Hypothalamus (tissue), 51 donors: ENCODE data around the gene PPM1H.

Source experiments
- DNase-seq, 51 donors: peaks; one replicate each; lab custom pipeline; 2025; lab: John Stamatoyannopoulos, UW

The PPM1H gene

DNA sequence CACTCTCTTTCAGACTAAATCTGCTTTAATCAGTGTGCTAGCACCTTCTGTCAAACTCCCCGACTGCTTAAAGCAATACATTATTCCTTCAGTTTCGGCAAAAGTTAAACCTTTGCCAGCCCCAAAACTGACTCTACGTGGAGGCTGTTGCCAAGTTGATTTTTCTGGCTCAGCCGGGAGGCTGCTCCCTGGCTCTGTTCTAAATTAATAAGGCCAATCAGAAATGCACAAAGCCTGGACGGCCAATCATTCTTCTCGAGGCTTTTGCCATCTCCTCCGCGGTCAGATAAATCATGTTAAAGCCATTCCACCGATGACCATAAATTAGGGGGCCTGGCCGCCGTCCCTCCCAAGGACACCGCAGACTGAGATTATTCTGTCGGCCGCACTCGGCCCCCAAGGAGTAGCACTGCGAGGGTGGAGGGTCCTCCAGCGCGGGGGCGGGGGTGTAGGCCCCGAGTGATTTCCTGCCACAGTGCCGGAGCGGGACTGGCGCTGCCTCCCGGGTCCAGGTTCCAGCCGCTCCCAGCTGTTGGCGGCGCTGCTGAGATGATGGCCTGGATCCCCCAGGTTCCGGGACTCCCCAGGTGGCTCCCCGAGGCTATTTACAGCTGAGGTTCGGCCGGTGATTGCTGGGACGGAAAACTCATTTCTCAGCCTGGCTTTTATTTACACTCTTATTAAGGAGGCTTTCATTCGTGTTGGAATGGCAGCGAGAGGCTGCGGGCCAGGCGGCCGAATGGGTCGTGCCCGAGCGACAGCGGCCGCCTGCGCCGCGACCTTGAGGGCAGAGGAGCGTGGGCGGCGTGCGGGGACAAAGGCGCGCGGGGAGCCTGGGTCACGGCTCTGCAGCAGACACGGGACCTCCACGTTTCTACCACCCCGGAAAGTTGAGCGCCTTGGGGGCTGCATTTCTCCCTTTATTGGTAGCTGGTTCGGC lies 303.2 kb downstream of the PPM1H start:
- DNase-seq, result peak in 45 of 51 donors; percentile 9 to 69 (median 43)

DNA sequence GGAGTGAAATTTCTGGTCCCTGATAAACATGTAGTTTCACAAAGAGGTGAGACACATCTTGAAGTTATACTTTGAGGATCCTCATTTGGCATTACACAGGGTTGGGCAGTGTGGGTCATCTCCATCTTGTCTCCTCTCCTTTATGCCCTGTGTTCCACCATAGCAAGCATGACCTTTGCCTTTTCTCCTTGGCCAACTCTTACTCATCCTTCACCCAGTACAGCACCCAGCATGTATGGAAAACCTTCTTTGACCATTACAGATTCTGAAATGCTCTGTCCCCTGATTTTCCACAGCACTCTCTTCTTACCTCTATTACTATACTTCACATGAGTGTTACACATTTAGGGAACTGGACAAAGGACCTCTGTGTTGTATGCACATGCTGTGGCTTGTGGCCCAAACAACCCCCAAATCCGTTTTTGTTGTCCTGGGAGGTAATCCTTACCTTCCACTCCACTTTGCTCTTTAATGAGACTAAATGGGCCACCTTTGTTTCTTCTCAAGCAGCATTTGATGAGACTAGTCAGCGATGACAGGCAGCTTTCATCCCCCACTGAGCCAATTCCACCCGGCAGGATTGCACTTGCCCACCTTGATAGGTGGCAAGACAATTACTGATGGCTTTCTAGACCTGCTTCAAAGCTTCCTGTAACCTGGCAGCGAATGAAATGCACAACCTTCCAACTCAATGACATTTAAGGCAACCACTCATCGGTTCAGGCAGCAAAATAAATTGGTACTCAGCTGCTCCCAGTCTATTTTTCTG lies 304.8 kb downstream of the PPM1H start:
- DNase-seq, result no peak

DNA sequence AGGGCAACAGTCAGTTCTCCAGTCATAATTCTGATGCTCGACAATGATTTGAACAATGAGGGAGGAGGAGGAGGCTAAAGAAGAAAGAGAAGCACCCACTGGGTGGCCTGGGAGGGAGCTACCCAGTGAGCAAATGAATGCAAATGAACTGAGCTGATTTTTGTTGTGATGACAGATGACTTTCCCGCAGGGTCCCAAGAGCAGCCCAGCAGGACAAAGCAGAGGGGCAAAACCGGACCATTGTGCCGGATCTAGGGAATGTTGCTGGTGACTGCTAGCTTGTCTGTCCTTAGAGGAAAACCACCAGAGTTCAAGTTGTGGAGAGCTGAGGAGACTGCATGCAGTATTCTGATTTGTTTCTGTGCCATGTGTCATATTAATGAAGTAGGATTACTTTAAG lies 305.5 kb downstream of the PPM1H start:
- no peak for DNase-seq

DNA sequence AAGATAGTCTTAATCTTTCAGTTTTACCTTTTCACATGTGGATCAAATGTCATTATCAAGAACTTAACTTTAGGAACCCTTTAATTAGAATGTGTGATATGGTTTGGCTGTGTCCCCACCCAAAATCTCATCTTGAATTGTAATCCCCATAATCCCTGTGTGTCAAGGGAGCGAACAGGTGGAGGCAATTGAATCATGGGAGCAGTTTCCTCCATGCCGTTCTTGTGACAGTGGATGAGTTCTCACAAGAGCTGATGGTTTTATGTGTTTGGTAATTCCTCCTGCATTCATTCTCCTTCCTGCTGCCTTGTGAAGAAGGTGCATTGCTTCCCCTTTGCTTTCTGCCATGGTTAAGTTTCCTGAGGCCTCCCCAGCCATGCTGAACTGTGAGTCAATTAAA lies 307.8 kb downstream of the PPM1H start:
- no peak for DNase-seq

DNA sequence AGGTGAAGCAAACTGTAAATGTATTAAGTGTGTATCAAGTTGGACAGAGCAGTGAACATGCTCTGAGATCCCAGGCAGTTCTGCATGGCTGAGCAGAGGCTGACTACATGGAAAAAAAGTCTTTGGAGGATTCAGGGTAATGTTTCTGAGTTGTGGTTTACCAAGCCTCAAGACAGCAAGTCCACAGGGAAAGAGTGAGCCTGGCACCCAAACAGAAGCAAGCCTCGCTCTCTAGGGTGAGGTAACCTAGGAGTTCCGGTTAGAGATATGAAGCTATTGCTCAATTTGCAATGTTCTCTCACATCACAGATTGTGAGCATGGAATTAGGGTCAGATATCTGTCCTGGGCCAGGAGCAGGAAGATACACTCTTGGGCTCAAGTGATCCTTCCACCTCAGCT lies 309.7 kb downstream of the PPM1H start:
- no peak for DNase-seq

DNA sequence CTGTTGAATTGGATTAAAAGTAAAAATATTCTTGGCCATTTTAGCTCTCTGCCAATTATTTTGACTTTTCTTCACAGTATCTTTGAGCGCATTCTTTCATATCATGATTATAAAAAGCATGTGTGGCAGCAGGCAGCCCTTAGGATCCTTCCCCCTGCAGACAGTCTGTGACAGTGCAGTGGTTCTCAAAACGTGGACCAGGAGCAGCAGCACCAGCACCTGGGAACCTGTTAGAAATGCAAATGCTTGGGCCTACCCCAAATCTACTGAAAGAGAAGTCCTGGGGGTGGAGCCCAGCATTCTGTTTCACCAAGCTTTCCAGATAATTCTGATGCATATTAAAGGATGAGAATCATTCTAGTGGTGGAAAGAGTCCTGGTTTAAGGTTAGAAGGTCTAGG lies 312.8 kb downstream of the PPM1H start:
- no peak for DNase-seq

DNA sequence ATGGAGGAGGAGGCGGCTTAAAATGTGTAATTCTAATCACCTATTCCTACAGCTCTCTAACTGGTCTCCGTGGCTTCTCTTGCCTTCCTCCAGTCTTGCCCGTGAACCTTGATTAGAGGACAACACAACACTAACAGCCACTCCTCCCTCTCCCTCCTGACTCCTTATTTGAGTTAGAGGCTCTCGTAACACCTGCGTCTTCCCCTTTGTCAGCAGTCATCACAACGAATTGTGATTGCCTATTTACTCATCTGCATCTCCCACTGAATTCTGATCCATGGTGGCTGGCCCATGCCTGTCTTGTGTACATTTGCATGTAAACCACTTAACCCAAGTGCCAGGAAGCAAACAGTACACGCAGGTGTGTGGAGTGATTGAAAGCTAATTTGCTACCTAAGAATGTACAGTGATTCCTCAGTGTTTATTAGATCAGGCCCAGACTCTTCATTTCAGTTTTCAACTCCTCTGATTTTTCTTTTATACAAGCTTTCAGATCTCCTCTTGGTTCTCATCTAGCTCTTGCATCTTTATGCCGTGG lies 313.8 kb downstream of the PPM1H start:
- no peak for DNase-seq

DNA sequence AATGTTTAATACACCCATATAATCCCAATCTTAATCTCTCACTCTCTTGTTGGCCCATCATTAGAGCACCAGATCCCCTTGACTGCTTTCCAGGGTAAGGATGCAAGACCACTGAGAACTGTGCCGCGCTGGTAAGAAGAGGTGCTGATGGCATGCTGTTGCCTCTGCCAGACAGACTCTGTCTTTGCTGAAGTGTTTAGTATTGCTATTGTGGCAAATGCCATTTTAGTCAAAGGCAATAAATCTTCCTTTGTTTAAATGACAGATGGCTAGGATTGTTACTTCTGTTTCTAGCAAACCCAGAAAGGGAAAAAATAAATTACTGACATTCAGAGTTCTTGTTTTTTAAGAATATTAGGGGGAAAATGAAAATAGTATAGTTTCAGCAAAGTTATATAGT lies 316.0 kb downstream of the PPM1H start:
- DNase-seq, result no peak

DNA sequence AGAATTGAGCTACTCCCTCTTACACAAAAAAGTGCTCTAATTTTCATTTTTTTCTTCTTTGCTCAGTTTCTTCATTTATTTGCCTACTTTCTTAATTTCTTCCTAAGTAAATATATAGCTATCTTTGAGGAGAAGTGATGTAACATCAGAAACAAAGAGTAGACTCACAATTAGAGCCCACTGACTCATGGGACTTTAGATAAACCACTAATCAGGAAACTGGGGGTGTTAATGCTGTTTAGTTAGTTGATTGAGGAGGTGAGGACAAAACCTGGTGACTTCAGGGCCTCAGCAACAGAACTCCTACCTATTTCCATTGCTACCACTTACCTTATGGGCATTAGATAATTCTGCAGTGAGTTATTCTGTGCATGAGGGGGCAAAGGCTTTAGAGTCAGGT lies 316.6 kb downstream of the PPM1H start:
- no peak for DNase-seq

DNA sequence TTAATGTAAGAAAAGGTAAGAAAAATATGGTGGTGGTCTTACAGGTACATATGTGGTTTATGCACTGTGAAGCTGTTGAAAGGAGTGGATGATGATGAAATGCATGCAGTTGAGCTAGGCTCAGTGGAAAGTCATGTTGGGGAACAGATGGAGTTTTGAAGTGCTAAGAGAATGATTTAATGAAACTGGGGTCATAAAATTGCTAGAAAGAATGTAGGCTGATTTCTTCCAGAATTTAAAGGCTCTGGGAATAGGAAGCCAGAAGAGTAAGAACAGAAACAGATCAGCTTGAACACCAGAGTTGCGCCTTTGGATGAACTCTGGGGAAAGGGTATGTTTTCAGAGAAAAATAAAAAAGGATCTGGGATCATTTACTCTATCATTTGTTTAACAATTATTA lies 321.9 kb downstream of the PPM1H start:
- no peak for DNase-seq

DNA sequence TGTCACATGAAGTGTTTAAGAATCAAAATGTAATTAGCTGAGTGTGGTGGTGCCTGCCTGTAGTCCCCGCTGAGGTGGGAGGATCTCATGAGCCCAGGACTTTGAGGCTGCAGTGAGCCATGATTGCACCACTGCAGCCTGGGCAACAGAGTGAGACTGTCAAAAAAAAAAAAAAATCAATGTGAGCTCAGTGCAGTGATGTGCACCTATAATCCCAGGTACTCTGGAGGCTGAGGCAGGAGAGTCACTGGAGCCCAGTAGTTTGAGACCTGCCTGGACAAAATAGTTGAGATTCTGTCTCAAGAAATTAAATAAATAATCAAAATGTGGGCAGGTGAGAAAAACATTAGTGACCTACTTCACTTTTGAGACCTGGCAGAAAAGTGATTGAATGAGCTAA lies 328.3 kb downstream of the PPM1H start:
- no peak for DNase-seq

DNA sequence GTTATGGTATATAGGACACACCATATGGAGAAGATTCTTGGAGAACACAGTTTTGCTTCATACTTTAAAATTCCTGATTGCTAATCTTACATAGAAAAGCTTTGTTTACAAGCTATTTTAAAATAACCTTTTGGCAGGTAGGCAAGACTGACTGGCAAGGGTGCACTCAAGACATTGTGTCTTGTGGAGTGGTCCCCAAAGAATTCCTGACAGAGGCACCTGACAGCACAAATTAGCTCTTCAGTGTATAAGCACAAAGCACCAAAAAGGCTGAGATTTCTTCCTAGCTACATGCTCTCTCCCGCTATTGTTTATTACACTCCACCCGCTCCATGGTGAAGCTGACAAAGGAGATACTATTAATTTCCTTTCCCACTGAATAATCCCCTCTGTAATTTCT lies 329.0 kb downstream of the PPM1H start:
- DNase-seq, result no peak

DNA sequence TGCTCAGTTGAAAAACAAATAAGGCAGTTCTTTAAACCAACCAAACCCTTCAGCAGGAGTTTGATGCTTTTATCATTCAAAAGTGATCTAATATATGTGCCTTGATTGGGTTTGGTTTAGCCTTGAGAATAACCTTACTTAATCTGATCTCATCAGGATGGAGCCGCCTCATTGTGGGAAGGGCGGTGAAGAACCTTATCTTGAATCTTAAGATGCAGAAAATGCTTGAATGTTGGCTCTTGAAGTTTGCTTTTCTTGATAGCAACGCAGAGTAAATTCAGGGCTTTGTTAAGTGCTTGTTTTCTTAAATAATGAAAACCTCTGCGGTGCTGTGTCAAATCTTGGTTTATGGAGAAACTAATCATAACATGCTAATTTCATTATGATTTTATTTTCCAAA lies 330.1 kb downstream of the PPM1H start:
- no peak for DNase-seq

DNA sequence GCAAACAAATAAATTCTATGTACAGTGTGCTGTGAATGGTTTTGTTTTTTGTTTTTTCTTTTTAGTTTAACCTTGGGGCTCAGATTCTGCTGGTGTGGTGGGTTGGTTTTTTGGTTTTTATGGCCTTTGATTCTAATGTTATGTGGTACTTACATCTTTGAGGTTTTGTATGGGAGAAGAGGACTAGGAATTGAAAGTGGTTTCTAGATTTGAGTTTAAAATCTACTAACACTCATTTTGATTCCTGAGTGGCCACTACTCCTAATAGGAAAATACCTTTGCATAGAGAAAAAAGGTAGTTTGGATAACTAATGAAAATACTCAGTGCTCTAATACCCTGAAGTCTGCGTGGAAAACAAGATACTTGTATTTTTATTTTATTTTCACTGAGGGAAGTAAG lies 330.6 kb downstream of the PPM1H start:
- DNase-seq, result no peak

DNA sequence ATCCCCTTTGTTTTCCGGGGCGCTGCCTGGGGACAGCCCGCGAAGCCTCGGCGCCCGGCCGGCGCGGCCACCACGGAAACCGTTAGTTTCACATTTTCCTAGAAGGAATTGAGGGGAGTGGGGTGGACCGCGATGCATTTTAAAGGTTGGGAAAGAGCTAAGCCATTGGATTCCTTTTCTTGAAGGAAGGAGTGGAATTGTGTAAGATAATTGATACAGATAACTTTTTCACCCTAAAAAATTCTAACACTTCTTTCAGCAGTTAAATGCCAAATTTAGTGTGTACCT lies 331.2 kb downstream of the PPM1H start:
- DNase-seq, result no peak

DNA sequence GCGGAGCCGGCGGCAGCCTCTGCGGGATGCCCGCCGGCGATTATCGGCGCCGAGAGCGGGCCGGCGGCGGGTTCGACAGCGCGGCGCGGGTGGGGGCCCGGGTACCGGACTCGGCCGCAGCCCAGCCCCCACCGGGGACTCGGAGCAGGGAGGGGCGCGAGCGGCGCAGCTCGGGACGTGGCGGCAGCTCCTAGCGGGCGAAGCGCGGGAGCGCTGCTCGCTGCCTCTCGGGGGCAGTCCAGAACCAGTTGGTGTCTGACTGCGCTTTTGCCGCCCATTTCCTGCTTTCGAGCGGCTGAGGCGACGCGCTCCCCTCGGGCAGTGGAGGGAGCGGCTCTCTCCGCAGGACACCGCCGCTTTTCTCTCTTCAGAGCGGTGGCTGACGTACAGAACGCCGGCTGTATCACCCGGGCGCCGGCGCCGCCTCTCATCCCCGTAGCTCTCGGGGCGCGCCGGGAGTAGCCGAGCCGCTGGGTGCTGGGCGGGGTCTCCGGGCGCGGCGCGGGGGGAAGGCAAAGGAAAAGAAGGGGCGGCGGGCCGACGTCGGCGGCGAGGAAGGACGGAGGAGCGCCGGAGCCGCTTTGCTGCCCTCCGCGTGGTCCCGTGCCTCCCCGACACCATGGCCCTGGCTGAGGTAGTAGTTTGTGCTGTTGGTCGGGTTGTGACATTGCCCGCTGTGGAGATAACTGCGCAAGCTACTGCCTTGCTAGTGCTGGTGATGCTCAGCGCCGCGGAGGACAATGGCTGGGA lies 331.7 kb downstream of the PPM1H start:
- DNase-seq, result peak; percentile 52 to 96 (median 85)

DNA sequence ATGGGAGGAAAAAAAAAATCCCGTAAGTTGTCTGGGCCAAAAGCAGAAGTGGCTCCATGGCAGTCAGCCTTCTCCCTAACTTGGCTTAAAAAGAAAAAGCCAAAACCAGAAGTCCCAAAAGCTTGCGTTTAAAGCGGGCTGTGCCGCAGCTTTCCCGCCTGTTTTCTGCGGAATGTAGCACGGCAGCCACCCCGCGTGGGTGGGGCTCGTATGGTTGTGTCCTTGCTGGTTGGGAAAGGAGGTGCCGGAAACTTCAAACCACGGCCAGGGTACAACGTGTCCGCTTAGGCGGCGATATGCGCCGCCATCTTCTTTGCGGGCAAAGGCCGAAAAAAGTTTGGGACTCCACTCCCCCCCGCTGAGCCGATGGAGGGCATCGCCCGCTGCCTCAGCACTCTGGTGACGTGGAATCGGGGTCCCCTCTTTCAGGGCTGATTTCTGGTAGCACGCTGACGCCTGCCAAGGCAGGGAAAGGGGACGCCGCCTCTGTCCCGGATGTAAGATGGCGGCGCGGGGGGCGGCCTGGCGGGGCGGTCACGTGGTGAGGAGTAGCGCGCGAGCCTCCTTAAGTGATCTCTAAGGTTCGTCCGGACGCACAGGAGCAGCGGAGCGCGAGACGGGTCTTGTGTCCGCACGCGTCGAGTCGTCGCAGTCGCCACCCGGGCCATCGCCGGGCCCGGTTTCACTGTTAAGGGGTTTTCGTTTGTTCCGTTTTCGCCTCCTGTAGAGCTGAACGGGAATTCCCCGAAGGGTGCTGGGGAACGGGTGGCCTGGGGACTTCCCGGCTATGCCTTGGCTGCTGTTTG lies 332.5 kb downstream of the PPM1H start:
- peak; percentile 66 to 98 (median 83) for DNase-seq

DNA sequence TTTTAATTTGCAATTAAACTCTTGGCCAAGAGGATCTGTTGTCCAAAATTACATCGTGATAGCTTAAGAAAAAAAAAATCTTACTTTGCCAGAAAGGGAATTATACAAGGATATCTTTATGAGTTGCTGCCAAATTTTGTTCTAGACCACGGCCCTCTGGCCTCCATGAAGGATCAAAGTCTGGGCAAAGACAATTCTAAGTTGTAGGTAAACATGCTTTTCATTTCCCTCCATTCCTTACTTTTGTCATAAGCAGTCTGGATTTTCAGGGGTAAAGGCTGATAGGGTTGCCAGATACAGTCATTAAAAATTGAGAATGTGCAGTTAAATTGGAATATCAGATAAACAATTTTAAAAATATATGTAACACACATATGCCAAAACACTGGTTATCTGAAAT lies 333.2 kb downstream of the PPM1H start:
- DNase-seq, result no peak

DNA sequence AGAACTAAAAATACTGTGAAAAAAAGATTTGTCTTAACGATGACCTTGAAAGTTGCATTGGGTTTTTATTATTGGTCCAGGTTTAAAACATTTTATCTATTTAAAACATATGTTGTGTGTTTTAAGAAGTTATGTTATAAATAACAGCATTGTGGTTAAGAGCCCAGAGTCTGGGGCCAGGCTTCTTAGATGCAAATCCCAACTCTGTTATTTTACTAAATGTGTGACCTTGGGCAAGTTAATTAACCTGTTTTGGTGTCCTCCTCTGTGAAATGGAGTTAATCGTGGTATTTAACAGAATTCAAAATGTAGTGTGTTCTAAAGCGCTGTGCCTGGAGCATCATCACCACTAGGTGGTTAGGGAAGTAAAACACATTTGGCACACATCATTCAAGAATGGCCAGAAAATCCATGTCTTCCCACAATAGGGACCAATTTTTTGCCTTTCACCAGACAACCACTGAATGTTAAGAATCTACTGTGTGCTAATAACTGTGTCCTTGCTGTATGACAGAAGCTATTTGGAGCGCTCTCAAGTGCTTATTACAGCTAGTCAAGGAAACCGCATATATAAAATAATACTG lies 335.0 kb downstream of the PPM1H start:
- DNase-seq, result no peak

DNA sequence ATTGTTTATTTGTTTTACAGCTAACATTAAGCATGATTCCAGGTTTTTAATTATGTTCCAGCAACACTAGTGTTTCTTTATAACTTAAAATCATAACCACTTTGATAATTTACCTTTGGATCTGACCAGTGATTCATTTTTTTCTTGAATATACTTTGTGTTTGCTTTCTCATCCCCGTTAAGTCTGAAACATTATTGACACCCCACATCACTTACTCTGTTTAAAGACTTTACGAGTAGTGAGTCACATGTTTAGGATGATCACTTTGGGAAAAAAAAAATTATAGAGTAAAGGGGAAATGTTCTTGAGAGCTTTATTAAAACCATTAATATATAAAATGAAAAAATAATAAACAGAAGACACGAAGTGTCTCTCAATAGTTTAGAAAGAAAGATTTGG lies 336.1 kb downstream of the PPM1H start:
- DNase-seq, result no peak
